ENCODE results near the gene NT5C2.

DNA sequence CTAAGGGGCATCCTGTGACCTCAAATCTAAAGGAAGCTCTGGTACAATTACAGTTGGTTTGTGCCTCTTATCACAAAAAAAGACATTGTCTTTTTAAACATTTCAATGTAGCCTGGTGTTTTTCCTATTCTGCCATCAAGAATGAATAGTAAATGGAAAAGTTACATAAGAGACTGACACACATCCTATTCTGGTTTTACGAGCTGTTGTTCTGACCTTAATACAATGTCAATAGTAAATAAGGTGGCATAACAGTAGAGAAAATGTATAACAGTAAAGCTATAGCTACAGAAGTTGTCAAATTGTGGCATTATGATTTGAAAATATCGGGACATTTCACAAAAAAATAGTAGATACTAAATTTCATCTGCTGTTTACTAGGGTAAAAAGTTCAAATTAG is 88.4 kb downstream of the NT5C2 start:
- TF ChIP-seq JUN (IDR thresholded peaks at IDR 0.05; ENCODE audit: borderline replicate concordance, insufficient read depth, insufficient read length, low read depth) (no peak), CTCF (IDR thresholded peaks at IDR 0.05; ENCODE audit: extremely low read depth in 1 of 2, insufficient read depth in 1 of 2, low read depth in 1 of 2, low read length in 2 of 2) (no peak), POLR2A (IDR thresholded peaks at IDR 0.05; ENCODE audit: low read depth, low read length) (no peak), POLR2AphosphoS5 (IDR thresholded peaks at IDR 0.05; ENCODE audit: insufficient read depth, low read depth, low read length) (no peak), MAX (IDR thresholded peaks at IDR 0.05; ENCODE audit: insufficient read depth, insufficient read length) (no peak), FOS (IDR thresholded peaks at IDR 0.05; ENCODE audit: borderline replicate concordance, insufficient read depth, low read length) (no peak)

Data from endothelial cell of umbilical vein (primary cell).